GM12875 (cell line): ENCODE results near the gene LGR6.

ENCODE experiments used
- H3K4me3 ChIP-seq: one replicate; pipeline ENCODE4 v1.5.1; 2011; ENCODE audit warnings: low read depth, low read length, control low read depth
- CTCF ChIP-seq: IDR thresholded peaks from 2 replicates; pipeline ENCODE4 v1.5.1; 2011; ENCODE audit warnings: low read depth, mild to moderate bottlenecking, control low read depth, inconsistent platforms, low read length, moderate library complexity, borderline replicate concordance; ENCODE audit not compliant: insufficient read depth

Gene LGR6

DNA sequence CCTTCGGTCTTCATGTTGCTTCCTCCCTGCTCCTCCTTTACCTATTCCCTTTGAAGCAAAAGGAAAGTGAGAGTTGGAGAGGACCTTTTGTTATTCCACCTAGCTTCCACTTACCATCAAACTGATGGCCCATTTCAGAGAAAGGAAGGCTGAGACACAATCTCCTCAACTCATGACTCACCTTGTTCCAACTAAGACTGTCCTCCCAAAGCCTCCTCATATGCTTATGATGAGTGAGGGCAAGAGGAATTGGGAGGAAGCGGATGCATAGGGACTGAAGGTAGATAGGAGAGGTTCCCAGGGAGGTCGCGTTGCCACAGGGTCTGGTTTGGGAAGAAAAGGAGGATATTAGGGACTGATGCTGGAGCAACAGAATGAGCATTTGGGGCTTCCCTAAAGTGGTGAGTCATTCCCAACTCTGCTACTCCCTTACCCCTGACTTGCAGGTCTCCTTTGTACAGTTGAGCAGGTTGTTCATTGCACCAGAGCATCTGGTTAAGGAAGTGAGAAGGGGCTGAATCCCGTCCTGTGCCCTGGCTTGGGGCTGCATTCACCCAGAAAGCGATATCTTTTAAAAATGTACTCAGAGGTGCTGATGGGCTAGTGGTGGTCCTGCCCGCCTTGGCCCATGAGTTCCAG, 35.0 kb downstream of the LGR6 start:
- H3K4me3 ChIP-seq: no peak overlapping the region
- no peak for TF ChIP-seq CTCF

GRCh38 chr1:202229376-202229775, 35.8 kb downstream of the LGR6 start:
- TF ChIP-seq CTCF: no peak
- no peak overlapping the region for H3K4me3 ChIP-seq

- no peak for TF ChIP-seq CTCF
Observed at GRCh38 chr1:202230061-202230938, 36.7 kb downstream of the LGR6 start.

GRCh38 chr1:202230939-202231645, 37.5 kb downstream of the LGR6 start:
- TF ChIP-seq CTCF: no peak
- no peak overlapping the region for H3K4me3 ChIP-seq

More at GRCh38 chr1:202230061-202230938, 36.7 kb downstream of the LGR6 start:
- H3K4me3 ChIP-seq: no peak overlapping the region

GRCh38 chr1:202233171-202233570, 39.6 kb downstream of the LGR6 start:
- TF ChIP-seq CTCF: no peak
- no peak overlapping the region for H3K4me3 ChIP-seq

GRCh38 chr1:202233804-202234203, 40.2 kb downstream of the LGR6 start:
- H3K4me3 ChIP-seq: no peak overlapping the region
- no peak for TF ChIP-seq CTCF
